Neural crest cell (in vitro differentiated cells): Measurements from ENCODE around the gene CATSPERB. TPM values are rescaled to one million over a fixed set of nuclear protein-coding genes. Genes with fewer than 3 reads are reported as not detected.

ENCODE experiments used
- DNase-seq: peaks from one replicate; pipeline ENCODE4 v3.0.0; 2021; ENCODE audit warnings: low read depth, mixed read lengths, low spot score
- H3K27ac Mint-ChIP-seq: one replicate; pipeline ENCODE4 v1.8.0; 2021; ENCODE audit warnings: mild to moderate bottlenecking, mixed read lengths; ENCODE audit not compliant: unreplicated experiment
- H3K27me3 Mint-ChIP-seq: 2 replicates; pipeline ENCODE4 v1.8.0; 2021; ENCODE audit warnings: low read depth, mild to moderate bottlenecking, mixed read lengths
- H3K36me3 Mint-ChIP-seq: 2 replicates; pipeline ENCODE4 v1.8.0; 2021; ENCODE audit warnings: low read depth, mild to moderate bottlenecking, mixed read lengths
- H3K4me1 Mint-ChIP-seq: 2 replicates; pipeline ENCODE4 v1.8.0; 2021; ENCODE audit warnings: mixed read lengths
- H3K4me3 Mint-ChIP-seq: one replicate; pipeline ENCODE4 v1.8.0; 2021; ENCODE audit warnings: mild to moderate bottlenecking, mixed read lengths
- H3K9me3 Mint-ChIP-seq: 2 replicates; pipeline ENCODE4 v1.8.0; 2021; ENCODE audit warnings: mixed read lengths
- total RNA-seq: library from RNA; stranded (reverse); gene quantifications from 2 replicates; pipeline ENCODE4 v1.2.1, GENCODE V29; 2021
- TF ChIP-seq, protein P1 (sequence below): fragments of 200-600 bp; sonication (generic); conservative IDR thresholded peaks from 2 replicates; pipeline ENCODE4 v1.5.0; 2021; ENCODE audit warnings: antibody characterized with exemption, mild to moderate bottlenecking

The CATSPERB gene
- total RNA-seq, 1 donor from 2014 or later = not detected

DNA sequence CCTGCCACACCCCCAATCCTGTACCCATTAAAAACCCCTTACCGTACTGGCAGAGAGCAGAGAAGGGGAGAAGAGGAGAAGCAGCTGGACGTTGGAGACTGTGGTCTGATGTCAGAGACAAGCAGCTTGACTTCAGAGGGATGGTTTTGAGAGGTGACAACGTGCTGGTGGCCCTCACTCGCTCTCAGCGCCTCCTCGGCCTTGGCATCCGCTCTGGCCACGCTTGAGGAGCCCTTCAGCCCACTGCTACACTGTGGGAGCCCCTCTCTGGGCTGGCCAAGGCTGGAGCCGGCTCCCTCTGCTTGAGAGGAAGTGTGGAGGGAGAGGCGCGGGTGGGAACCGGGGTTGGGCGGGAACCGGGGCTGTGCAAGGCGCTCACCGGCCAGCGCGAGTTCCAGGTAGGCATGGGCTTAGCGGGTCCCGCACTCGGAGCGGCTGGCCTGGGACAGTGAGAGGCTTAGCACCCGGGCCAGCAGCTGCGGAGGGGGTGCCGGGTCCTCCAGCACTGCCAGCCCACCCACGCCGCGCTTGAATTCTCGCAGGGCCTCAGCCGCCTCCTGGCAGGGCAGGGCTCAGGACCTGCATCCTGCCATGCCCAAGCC, 154.2 kb downstream of the CATSPERB start:
- TF ChIP-seq, protein P1, sequence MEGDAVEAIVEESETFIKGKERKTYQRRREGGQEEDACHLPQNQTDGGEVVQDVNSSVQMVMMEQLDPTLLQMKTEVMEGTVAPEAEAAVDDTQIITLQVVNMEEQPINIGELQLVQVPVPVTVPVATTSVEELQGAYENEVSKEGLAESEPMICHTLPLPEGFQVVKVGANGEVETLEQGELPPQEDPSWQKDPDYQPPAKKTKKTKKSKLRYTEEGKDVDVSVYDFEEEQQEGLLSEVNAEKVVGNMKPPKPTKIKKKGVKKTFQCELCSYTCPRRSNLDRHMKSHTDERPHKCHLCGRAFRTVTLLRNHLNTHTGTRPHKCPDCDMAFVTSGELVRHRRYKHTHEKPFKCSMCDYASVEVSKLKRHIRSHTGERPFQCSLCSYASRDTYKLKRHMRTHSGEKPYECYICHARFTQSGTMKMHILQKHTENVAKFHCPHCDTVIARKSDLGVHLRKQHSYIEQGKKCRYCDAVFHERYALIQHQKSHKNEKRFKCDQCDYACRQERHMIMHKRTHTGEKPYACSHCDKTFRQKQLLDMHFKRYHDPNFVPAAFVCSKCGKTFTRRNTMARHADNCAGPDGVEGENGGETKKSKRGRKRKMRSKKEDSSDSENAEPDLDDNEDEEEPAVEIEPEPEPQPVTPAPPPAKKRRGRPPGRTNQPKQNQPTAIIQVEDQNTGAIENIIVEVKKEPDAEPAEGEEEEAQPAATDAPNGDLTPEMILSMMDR = no peak
- H3K4me1 Mint-ChIP-seq = peaks cover 24% of the 10 kb centered on the region
- no peak for DNase-seq
- peaks cover 70% of the 10 kb centered on the region for H3K27me3 Mint-ChIP-seq
- peaks cover 8% of the 10 kb centered on the region for H3K9me3 Mint-ChIP-seq
- H3K36me3 Mint-ChIP-seq = no peaks in the 10 kb centered on the region
- no peak overlapping the region for H3K4me3 Mint-ChIP-seq
- H3K27ac Mint-ChIP-seq = no peak overlapping the region

DNA sequence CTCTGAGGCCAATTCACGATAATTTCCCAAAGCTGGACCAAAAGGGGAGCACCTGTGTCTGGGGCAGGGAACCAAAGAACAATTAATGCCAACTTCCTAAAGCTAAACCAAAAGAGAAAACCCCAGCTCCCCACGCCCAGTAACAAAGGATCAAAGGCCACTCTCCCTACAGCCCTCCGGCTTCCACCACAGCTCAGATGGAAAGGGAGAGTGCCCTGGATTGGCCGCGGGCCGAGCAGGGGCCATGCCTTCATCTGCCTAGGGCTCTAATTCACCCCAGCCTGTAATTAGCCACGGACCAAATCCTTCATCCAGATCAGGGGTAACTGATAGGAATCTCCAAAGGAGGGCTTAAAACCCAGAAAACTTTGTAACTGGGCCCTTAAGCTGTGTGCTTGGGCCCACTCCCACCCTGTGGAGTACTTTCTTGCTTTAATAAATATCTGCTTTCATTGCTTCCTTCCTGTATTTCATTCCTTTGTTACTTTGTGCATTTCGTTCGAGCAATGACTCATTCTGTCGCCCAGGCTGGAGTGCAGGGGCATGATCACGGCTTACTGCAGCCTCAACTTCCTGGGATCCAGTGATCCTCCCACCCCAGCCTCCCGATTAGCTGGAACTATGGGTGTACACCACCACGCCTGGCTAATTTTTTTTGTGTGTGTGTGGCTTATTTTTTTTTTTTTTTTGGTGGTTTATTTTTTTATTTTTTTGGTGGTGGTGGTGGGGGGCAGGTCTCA, 156.2 kb downstream of the CATSPERB start:
- Mint-ChIP-seq H3K4me1 (peaks cover 11% of the 10 kb centered on the region), H3K27ac (no peak overlapping the region), H3K27me3 (peaks cover 66% of the 10 kb centered on the region), H3K36me3 (no peaks in the 10 kb centered on the region), H3K4me3 (peak overlapping the region; percentile 31), H3K9me3 (peaks cover 8% of the 10 kb centered on the region)
- DNase-seq = no peak
- TF ChIP-seq, protein P1 = no peak

GRCh38 chr14:91573894-91574837, 157.7 kb downstream of the CATSPERB start:
- Mint-ChIP-seq H3K27ac (no peak overlapping the region), H3K4me1 (peaks cover 11% of the 10 kb centered on the region), H3K27me3 (peaks cover 60% of the 10 kb centered on the region), H3K36me3 (no peaks in the 10 kb centered on the region), H3K4me3 (peak overlapping the region; percentile 66), H3K9me3 (peaks cover 8% of the 10 kb centered on the region)
- DNase-seq = peak; percentile 31
- TF ChIP-seq, protein P1 = no peak

DNA sequence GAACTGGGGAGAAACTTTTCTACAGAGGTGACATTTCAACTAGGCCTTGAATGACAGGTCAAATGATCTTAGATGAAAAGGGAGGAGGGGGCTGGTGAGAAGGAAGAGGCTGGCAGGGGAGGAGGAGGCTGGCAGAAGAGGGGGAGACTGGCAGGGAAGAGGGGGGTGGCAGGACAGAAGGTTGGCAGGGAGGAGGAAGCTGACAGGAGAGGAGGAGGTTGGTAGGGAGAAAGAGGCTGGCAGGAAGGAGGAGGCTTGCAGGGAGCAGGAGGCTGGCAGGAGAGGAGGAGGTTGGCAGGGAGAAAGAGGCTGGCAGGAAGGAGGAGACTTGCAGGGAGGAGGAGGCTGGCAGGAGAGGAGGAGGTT, 158.4 kb downstream of the CATSPERB start:
- Mint-ChIP-seq H3K27me3 (peaks cover 54% of the 10 kb centered on the region), H3K9me3 (peaks cover 5% of the 10 kb centered on the region)
- TF ChIP-seq, protein P1 = no peak

DNA sequence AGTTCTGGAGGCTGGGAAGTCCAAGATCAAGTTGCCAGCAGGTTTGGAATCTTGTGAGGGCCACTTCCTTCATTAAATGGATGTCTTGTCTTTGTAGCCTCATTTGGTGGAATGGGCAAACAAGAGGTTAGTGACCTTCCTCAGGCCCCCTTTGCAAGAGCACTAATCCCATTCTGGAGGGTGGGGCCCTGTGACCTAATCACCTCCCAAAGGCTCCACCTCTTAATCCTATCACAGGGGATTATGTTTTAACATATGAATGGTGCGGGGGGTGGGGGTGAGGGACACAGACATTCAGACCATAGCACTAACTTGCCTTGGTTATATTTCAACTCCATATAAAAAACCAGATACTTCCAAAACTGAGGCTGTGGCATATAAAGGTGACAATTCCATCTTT, 161.9 kb downstream of the CATSPERB start:
- TF ChIP-seq, protein P1 = no peak
- no peaks in the 10 kb centered on the region for H3K9me3 Mint-ChIP-seq

More for the DNA sequence above, 158.4 kb downstream of the CATSPERB start:
- Mint-ChIP-seq H3K27ac (no peak overlapping the region), H3K4me3 (peak overlapping the region; percentile 22), H3K36me3 (no peaks in the 10 kb centered on the region), H3K4me1 (peaks cover 11% of the 10 kb centered on the region)
- DNase-seq = no peak

More for the DNA sequence above, 161.9 kb downstream of the CATSPERB start:
- H3K27me3 Mint-ChIP-seq = peaks cover 40% of the 10 kb centered on the region
- no peak overlapping the region for H3K27ac Mint-ChIP-seq
- H3K4me3 Mint-ChIP-seq = no peak overlapping the region
- H3K36me3 Mint-ChIP-seq = no peaks in the 10 kb centered on the region
- DNase-seq = no peak
- H3K4me1 Mint-ChIP-seq = peaks cover 9% of the 10 kb centered on the region
